Breast epithelium (tissue), 4 donors: ENCODE results near the gene VSIR. TPM values are rescaled to one million over a fixed set of nuclear protein-coding genes. Genes with fewer than 3 reads are reported as not detected.

Experiments used
- DNase-seq, 2 donors: peaks; one replicate each; pipeline ENCODE4 v3.0.0-alpha.2; 2019; ENCODE audit warnings: low spot score in 2 of 2
- H3K27ac ChIP-seq, 2 donors: fragments of 200-600 bp; sonication (generic) in 1 of 2; one replicate each; pipeline ENCODE4 v1.5.1; 2016 to 2019; ENCODE audit warnings: mild to moderate bottlenecking in 1 of 2
- H3K27me3 ChIP-seq, 2 donors: fragments of 200-600 bp; sonication (generic) in 1 of 2; one replicate each; pipeline versions ENCODE4 v1.5.1 to v1.6.0; 2017 to 2019; ENCODE audit warnings: control low read depth in 1 of 2, mild to moderate bottlenecking in 1 of 2
- H3K36me3 ChIP-seq: fragments of 200-600 bp; one replicate; pipeline ENCODE4 v1.5.1; 2019
- H3K4me1 ChIP-seq, 2 donors: fragments of 200-600 bp; sonication (generic); one replicate each; pipeline ENCODE4 v1.5.1; 2016 to 2019; ENCODE audit warnings: control low read depth in 1 of 2
- H3K4me3 ChIP-seq, 3 donors: fragments of 200-600 bp; sonication (generic); 1 replicate in 2 of 3; 2 replicates in 1 of 3; pipeline ENCODE4 v1.5.1; 2016 to 2019; ENCODE audit warnings: mild to moderate bottlenecking in 3 of 3, moderate library complexity in 2 of 3
- H3K9me3 ChIP-seq, 2 donors: fragments of 200-600 bp; sonication (generic) in 1 of 2; one replicate each; pipeline ENCODE4 v1.5.1; 2016 to 2019; ENCODE audit warnings: control low read depth in 1 of 2
- POLR2A ChIP-seq: fragments of 450-650 bp; IDR thresholded peaks from one replicate; pipeline ENCODE4 v1.6.1; 2016; ENCODE audit warnings: antibody characterized with exemption, mild to moderate bottlenecking, moderate library complexity
- POLR2AphosphoS5 ChIP-seq, 3 donors: sonication (generic); formaldehyde crosslinking; IDR thresholded peaks; one replicate each; pipeline ENCODE4 v1.6.1; 2017; ENCODE audit warnings: antibody characterized with exemption in 3 of 3
- intact Hi-C: fragments of 100-400 bp; cut with DNase I; formaldehyde crosslinking; loops from one replicate; pipeline ENCODE4 v1.15.1; 2023; ENCODE audit warnings: low total_unique reads
- total RNA-seq, 3 donors: library from RNA; depleted of rRNA; stranded (reverse); fragments of >200 nt; gene quantifications; one replicate each; pipeline ENCODE4 v1.1.0, GENCODE V29; 2016
- TF ChIP-seq, protein P1 (sequence below), 3 donors: fragments of 450-650 bp; IDR thresholded peaks; one replicate each; pipeline ENCODE4 v1.5.1; 2016 to 2017; ENCODE audit warnings: antibody characterized with exemption in 3 of 3, mild to moderate bottlenecking in 3 of 3, moderate library complexity in 3 of 3

VSIR gene
- total RNA-seq, 3 donors from 2014 or later, result 33.4 to 58.7 (median 34.7) TPM

DNA sequence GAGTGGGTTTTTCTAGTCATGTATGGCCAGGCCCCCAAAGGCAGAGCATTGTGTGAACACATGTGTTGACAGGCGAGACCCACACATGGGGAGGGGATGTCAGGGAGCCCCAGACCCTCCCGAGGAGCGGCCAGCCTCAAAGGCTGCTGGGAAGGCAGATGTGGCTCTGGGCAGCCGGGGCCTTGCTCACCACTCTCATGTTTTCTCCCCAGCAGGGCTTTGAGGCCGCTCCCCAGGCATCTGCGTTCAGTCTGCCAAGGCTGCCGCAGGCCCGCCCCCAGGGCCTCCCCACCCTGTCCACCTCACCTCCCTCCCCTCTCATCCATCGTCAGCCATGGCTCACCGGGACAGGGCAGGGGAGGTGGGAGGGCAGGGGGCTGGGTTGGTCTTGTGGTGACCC, 16.6 kb upstream of the VSIR start:
- TF ChIP-seq POLR2A (no peak), POLR2AphosphoS5 (IDR thresholded peaks at IDR 0.05) (no peak)
- TF ChIP-seq, protein P1, sequence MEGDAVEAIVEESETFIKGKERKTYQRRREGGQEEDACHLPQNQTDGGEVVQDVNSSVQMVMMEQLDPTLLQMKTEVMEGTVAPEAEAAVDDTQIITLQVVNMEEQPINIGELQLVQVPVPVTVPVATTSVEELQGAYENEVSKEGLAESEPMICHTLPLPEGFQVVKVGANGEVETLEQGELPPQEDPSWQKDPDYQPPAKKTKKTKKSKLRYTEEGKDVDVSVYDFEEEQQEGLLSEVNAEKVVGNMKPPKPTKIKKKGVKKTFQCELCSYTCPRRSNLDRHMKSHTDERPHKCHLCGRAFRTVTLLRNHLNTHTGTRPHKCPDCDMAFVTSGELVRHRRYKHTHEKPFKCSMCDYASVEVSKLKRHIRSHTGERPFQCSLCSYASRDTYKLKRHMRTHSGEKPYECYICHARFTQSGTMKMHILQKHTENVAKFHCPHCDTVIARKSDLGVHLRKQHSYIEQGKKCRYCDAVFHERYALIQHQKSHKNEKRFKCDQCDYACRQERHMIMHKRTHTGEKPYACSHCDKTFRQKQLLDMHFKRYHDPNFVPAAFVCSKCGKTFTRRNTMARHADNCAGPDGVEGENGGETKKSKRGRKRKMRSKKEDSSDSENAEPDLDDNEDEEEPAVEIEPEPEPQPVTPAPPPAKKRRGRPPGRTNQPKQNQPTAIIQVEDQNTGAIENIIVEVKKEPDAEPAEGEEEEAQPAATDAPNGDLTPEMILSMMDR (IDR thresholded peaks at IDR 0.05), result no peak
- H3K9me3 ChIP-seq, result no peaks in the 10 kb centered on the region
- intact Hi-C loops, result loop anchor here (5.0 kb wide), 1 partner anchor 603 kb away; no protein-coding TSS in a partner anchor
- no peak overlapping the region for H3K27ac ChIP-seq
- no peaks in the 10 kb centered on the region for H3K4me1 ChIP-seq
- no peak overlapping the region for H3K4me3 ChIP-seq
- DNase-seq, result no peak
- H3K27me3 ChIP-seq, result no peaks in the 10 kb centered on the region
- no peaks in the 10 kb centered on the region for H3K36me3 ChIP-seq

DNA sequence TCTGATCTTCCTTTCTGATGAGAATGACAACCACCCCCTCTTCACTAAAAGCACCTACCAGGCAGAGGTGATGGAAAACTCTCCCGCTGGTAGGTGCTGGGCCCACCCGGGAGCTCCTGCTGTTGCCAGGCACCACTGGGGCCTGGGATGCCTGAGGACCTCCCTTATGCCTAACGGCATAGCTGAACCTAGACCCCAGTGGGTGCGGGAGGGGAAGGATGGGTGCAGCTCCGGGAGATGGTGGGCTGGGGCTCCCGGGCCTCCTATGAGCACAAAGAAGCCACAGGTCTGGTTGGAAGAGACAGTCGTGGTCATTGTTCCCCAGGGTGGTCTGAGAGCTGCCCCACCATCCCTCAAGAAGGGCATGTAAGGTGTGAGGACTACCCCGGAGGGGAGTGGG, 15.6 kb upstream of the VSIR start:
- TF ChIP-seq POLR2AphosphoS5 (IDR thresholded peaks at IDR 0.05) (no peak), POLR2A (no peak)
- TF ChIP-seq, protein P1 (IDR thresholded peaks at IDR 0.05), result no peak
- Histone ChIP-seq H3K4me1 (no peaks in the 10 kb centered on the region), H3K27me3 (no peaks in the 10 kb centered on the region), H3K36me3 (no peaks in the 10 kb centered on the region), H3K9me3 (no peaks in the 10 kb centered on the region), H3K4me3 (no peak overlapping the region), H3K27ac (no peak overlapping the region)
- intact Hi-C loops, result no loop called here
- DNase-seq, result no peak

DNA sequence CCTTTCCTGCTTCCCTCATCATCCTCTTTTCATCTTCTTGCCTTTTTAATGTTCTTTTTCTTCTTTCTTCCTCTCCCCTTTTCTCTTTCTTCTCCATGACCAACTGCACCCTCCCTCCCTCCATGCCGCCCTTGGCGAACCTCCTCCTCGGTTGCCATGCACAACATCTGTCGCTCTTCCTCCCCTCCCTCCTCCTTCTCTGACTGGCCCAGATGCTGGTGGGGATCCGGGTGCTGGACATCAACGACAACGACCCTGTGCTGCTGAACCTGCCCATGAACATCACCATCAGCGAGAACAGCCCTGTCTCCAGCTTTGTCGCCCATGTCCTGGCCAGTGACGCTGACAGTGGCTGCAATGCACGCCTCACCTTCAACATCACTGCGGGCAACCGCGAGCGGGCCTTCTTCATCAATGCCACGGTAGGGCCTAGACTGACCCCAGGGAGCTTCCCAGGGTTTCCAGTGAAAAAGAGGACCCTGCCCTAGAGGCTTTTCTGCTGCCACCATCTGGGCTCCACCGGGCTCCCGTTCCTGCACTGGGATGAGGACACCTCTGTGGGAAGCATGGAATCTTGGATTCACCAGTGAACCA, 11.5 kb upstream of the VSIR start:
- intact Hi-C loops, result no loop called here
- H3K27me3 ChIP-seq, result no peaks in the 10 kb centered on the region
- no peaks in the 10 kb centered on the region for H3K4me1 ChIP-seq
- no peaks in the 10 kb centered on the region for H3K9me3 ChIP-seq
- no peaks in the 10 kb centered on the region for H3K36me3 ChIP-seq
- no peak for DNase-seq
- no peak overlapping the region for H3K4me3 ChIP-seq
- TF ChIP-seq POLR2A (no peak), POLR2AphosphoS5 (IDR thresholded peaks at IDR 0.05) (no peak)
- TF ChIP-seq, protein P1 (IDR thresholded peaks at IDR 0.05), result no peak
- no peak overlapping the region for H3K27ac ChIP-seq

DNA sequence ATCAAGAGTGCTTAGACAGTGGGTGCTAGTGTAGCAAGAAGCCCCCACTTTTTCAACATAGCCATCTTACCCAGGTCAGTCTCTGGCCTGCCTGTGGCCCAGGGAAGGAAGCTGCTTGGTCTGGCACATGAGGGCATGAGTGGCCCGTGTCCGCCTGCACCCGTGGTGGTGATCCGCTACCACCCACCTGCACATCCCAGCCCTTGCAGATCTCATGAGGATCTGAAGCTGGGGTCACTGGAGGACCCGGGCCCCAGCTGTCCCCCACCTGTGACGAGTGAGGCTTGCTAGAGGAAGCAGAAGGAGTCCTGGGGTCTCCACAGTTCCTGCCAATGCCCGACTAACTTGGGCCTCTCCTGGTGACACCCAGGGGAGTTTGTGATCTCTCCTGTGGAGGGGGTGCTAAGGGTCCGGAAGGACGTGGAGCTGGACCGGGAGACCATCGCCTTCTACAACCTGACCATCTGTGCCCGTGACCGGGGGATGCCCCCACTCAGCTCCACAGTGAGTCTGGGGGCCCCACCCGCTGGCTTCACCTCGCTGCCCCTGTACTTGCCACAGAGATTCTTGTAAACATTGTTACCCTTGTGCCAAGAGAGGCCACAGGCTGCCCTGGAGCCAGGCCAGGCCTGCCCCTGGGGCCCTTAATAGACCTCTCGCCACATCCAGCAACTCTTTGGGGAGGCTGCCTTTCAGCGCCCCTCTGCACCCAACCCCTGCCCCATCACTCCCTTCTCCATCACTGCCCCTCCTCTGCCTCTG, 10.8 kb upstream of the VSIR start:
- TF ChIP-seq POLR2AphosphoS5 (IDR thresholded peaks at IDR 0.05), result no peak
- TF ChIP-seq, protein P1 (IDR thresholded peaks at IDR 0.05), result no peak
- Histone ChIP-seq H3K36me3 (no peaks in the 10 kb centered on the region), H3K4me3 (no peak overlapping the region), H3K9me3 (no peaks in the 10 kb centered on the region), H3K27ac (no peak overlapping the region), H3K4me1 (no peaks in the 10 kb centered on the region), H3K27me3 (no peaks in the 10 kb centered on the region)
- DNase-seq, result no peak
- intact Hi-C loops, result no loop called here

DNA sequence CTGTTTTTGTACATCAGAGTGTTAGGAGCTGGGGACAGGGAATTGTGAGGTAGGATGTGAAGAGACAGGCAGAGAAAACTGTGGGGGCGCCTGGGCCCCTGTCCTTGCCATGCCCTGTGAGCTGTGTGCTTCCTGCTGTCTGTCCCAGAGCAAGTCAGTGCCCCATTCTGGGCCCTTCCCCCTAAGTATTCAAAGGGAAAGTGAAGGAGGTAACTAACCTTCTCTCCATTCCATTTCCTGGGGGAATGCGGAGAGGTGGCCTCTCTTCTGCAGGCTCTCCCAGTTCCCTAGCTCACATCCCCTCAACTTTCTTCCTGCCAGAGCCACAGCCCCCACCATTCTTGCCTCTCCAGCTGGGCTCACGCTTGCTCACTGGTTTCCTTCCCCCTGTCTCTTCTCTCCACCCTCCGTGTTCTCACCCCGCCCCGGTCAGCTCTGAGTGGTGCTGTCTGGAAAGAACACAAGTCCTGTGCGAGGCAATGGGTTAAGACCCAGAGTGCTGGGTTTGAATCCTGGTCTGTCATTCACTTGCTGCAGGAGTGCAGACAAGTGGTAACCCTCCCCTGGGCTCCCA, 9.7 kb upstream of the VSIR start:
- no peak for DNase-seq
- intact Hi-C loops, result no loop called here
- Histone ChIP-seq H3K4me1 (no peaks in the 10 kb centered on the region), H3K4me3 (no peak overlapping the region), H3K36me3 (no peaks in the 10 kb centered on the region), H3K9me3 (no peaks in the 10 kb centered on the region), H3K27ac (no peak overlapping the region), H3K27me3 (no peaks in the 10 kb centered on the region)
- TF ChIP-seq POLR2AphosphoS5 (IDR thresholded peaks at IDR 0.05), result no peak
- TF ChIP-seq, protein P1 (IDR thresholded peaks at IDR 0.05), result no peak
- no peak for TF ChIP-seq POLR2A
